Activated CD4-positive, alpha-beta memory T cell treated with anti-CD3 and anti-CD28 coated beads, Interleukin-2, amount 10 ng/mL, durations not matched to agents 7 days and 5 days (primary cell): Measurements from ENCODE around the gene PTGS2. TPM values are rescaled to one million over a fixed set of nuclear protein-coding genes. Genes with fewer than 3 reads are reported as not detected.
A peak's percentile ranks its signal among the peaks of the same experiment; 100 is the strongest.

Source experiments
- CTCF ChIA-PET: fragments of 350-600 bp; sonication (Branson Sonifier 250); formaldehyde crosslinking; loops from one replicate; lab custom pipeline; 2021; ENCODE audit warnings: antibody characterized with exemption, inconsistent platforms; lab: Charles Lee
- POLR2A ChIA-PET: fragments of 350-600 bp; sonication (Branson Sonifier 250); formaldehyde crosslinking; loops from one replicate; lab custom pipeline; 2021; ENCODE audit warnings: antibody characterized with exemption; lab: Charles Lee
- DNase-seq: peaks from one replicate; pipeline ENCODE4 v3.0.0-alpha.2; 2020
- H3K27ac Mint-ChIP-seq: one replicate; pipeline ENCODE4 v1.8.0; 2021; ENCODE audit warnings: mild to moderate bottlenecking, mixed read lengths
- H3K27me3 Mint-ChIP-seq: one replicate; pipeline ENCODE4 v1.8.0; 2021; ENCODE audit warnings: mixed read lengths
- H3K36me3 Mint-ChIP-seq: one replicate; pipeline ENCODE4 v1.8.0; 2021; ENCODE audit warnings: low read depth, mixed read lengths
- H3K4me1 Mint-ChIP-seq: one replicate; pipeline ENCODE4 v1.8.0; 2021; ENCODE audit warnings: mixed read lengths
- H3K4me3 Mint-ChIP-seq: one replicate; pipeline ENCODE4 v1.8.0; 2021; ENCODE audit warnings: mild to moderate bottlenecking, mixed read lengths
- H3K9me3 Mint-ChIP-seq: one replicate; pipeline ENCODE4 v1.8.0; 2021; ENCODE audit warnings: mixed read lengths
- total RNA-seq, 2 experiments: library from RNA; stranded (reverse); gene quantifications; one replicate each; pipeline ENCODE4 v1.2.3, GENCODE V29; 2021

PTGS2 gene
- total RNA-seq = under 1 TPM; 0.13 to 0.18 TPM

DNA sequence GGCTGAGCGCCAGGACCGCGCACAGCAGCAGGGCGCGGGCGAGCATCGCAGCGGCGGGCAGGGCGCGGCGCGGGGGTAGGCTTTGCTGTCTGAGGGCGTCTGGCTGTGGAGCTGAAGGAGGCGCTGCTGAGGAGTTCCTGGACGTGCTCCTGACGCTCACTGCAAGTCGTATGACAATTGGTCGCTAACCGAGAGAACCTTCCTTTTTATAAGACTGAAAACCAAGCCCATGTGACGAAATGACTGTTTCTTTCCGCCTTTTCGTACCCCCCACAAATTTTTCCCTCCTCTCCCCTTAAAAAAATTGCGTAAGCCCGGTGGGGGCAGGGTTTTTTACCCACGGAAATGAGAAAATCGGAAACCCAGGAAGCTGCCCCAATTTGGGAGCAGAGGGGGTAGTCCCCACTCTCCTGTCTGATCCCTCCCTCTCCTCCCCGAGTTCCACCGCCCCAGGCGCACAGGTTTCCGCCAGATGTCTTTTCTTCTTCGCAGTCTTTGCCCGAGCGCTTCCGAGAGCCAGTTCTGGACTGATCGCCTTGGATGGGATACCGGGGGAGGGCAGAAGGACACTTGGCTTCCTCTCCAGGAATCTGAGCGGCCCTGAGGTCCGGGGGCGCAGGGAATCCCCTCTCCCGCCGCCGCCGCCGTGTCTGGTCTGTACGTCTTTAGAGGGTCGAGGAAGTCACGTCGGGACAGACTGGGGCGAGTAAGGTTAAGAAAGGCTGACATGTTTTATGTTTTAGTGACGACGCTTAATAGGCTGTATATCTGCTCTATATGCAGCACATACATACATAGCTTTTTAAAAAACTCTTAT is at the start of gene PTGS2:
Gene PTGS2, minus strand, starts transcription at position 179 of the 817 bp plus-strand sequence. Its CDS starts 133 bp downstream, at position 46.
- peaks cover 15% of the 10 kb centered on the region for H3K4me1 Mint-ChIP-seq
- H3K9me3 Mint-ChIP-seq = no peaks in the 10 kb centered on the region
- ChIA-PET CTCF (interaction anchor here (0.8 to 1.3 kb wide), 3 partner anchors 8 to 74 kb away, joined by 3 to 4 read pairs (median 3); no protein-coding TSS in a partner anchor), POLR2A (no interaction called here)
- DNase-seq = peak; percentile 43
- H3K27me3 Mint-ChIP-seq = peaks cover 48% of the 10 kb centered on the region
- H3K4me3 Mint-ChIP-seq = peak within 1 kb of the TSS; percentile 70
- H3K27ac Mint-ChIP-seq = no peak within 1 kb of the TSS
- no peaks in the 10 kb centered on the region for H3K36me3 Mint-ChIP-seq

- H3K27ac Mint-ChIP-seq = no peak overlapping the region
- H3K27me3 Mint-ChIP-seq = peaks cover 2% of the 10 kb centered on the region
- DNase-seq = no peak
- H3K9me3 Mint-ChIP-seq = peaks cover 5% of the 10 kb centered on the region
- H3K4me3 Mint-ChIP-seq = no peak overlapping the region
- no peaks in the 10 kb centered on the region for H3K36me3 Mint-ChIP-seq
- CTCF ChIA-PET = interaction anchor here (0.6 to 1.8 kb wide), 17 partner anchors 8 to 1003 kb away, joined by 3 to 12 read pairs (median 3); no protein-coding TSS in a partner anchor
- POLR2A ChIA-PET = interaction anchor here (0.8 kb wide), 1 partner anchor 348 kb away, joined by 4 read pairs; the partner anchor contains the start of gene TPR
- no peaks in the 10 kb centered on the region for H3K4me1 Mint-ChIP-seq
These were observed 42.6 kb upstream of the PTGS2 start for GRCh38 chr1:186722711-186723309.

DNA sequence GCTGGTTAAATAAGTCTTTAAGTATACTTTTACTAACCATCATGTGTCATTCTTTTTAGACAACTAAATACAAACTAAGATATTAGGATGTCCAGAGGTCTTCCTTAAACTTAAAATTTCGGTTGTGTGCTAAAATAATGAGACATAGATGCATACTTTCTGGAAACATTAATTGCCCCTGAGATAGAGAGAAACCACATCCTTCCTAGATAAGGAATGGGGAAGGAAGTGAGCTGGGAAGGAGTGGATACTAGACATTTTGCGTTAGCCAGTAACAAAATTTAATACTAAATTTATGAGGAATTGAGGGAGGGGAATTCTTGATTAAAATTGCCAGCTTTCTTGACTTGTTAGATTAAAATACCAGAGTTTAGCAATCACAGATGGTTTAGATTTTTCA is 37.1 kb upstream of the PTGS2 start:
- Mint-ChIP-seq H3K27ac (no peak overlapping the region), H3K36me3 (no peaks in the 10 kb centered on the region), H3K4me1 (no peaks in the 10 kb centered on the region), H3K4me3 (no peak overlapping the region), H3K27me3 (peaks cover 10% of the 10 kb centered on the region), H3K9me3 (no peaks in the 10 kb centered on the region)
- ChIA-PET POLR2A (no interaction called here), CTCF (no interaction called here)
- DNase-seq = no peak

DNA sequence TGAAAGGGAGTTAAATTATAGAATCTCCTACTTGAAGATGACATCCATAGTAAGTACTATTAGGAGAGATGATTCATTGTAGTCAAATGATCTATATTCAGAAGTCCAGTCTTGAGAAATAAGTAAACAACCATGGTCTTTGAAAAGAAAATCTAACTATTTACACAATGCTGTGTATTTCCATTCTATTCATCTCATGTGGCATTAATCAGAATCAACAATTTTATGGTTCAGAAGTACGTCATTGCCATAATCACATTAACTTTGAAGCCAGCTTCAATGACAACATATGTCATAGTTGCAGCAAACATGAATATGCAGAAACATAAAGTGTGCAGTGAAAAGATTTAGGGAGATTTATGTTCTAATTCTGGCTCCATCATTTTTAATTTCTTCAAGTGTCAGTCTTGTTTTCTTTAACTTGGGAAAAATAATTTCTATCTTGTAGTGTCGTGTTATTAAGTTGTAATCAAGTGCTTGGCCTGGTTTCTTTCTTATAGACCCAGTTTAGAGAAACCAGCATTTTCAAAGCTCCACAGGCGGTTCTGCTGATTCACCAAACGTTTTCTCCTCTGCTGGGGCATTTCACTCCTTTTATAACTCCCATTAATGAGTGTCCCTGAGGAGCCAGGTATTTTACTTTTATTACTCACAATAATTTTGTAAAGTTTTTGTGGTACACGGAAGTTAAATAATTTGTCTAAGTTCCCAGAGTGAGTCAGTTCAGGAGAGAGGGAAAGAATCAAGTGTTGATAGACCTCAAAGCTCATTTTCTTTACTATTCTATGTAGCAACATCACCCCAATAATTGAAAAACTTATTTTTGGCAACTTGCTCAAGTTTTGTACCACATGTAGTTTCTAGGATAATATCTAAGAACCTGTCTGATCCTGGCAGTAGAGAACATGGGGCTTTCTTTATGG is 35.9 kb upstream of the PTGS2 start:
- Mint-ChIP-seq H3K36me3 (no peaks in the 10 kb centered on the region), H3K4me1 (no peaks in the 10 kb centered on the region), H3K27ac (no peak overlapping the region), H3K4me3 (no peak overlapping the region), H3K27me3 (peaks cover 12% of the 10 kb centered on the region), H3K9me3 (no peaks in the 10 kb centered on the region)
- no peak for DNase-seq
- ChIA-PET CTCF (no interaction called here), POLR2A (no interaction called here)

DNA sequence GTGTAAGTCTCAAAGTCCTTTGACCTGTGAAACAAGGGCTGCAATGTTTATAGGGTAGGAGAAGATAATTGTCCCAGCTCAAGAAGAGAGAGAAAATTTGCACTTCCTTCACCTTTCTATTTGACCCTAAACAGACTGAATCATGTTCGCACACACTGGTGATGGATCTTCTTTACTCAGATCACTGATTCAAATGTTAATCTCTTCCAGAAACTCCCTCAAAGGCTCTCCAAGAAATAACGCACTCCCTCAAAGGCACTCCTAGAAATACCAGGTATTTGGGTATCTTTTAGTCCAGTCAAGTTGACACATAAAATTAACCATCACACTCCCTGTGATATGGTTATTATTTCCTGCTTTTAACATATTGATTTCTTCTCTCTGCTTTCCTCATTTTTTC is 30.5 kb upstream of the PTGS2 start:
- Mint-ChIP-seq H3K27me3 (peaks cover 7% of the 10 kb centered on the region), H3K36me3 (no peaks in the 10 kb centered on the region), H3K4me1 (no peaks in the 10 kb centered on the region), H3K27ac (no peak overlapping the region), H3K9me3 (no peaks in the 10 kb centered on the region), H3K4me3 (no peak overlapping the region)
- ChIA-PET POLR2A (no interaction called here), CTCF (no interaction called here)
- DNase-seq = no peak

DNA sequence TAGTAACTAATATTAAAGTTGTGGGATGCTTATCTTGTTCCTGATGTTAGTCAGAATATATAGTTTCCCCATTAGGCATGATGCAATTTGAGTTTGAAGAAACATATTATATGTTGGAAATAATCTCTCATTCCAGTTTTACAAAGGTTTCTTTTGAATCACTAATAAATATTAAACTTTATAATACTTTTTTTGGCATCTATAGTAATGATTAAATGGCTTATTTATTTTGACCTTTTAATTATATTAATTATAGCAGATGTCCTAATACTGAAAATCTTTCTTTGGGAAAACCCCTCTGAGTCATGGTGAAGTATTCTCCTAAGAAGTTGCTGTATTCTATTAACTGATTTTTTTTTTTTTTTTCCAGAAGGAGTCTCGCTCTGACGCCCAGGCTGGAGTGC is 28.5 kb upstream of the PTGS2 start:
- CTCF ChIA-PET = no interaction called here
- H3K4me3 Mint-ChIP-seq = no peak overlapping the region

DNA sequence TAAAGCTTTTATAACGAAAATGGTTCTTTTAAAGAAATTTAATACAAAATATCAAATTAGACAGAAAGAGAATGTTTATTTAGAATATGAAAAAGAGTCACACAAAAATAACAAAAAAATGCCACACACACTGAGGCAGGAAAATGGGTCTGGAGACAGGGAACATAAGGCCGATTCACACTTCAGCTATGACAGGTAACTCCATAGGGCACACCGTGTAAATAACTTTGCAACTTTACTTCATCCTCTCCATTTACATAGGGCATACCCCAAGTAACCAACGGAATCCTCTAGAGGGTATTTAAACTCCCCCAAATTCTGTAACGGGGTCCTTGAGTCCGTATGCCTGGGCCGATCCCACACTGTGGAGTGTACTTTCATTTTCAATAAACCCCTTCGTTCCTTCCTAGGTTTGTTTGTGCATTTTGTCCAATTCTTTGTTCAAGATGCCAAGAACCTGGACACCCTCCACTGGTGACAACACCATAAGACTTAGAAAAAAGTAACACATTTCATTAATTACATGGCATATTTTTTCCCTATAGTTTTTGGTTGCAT is 23.1 kb upstream of the PTGS2 start:
- CTCF ChIA-PET = no interaction called here
- H3K4me3 Mint-ChIP-seq = no peak overlapping the region

More for the DNA sequence above, 28.5 kb upstream of the PTGS2 start:
- DNase-seq = no peak
- Mint-ChIP-seq H3K27ac (no peak overlapping the region), H3K9me3 (no peaks in the 10 kb centered on the region), H3K27me3 (peaks cover 2% of the 10 kb centered on the region), H3K4me1 (no peaks in the 10 kb centered on the region), H3K36me3 (no peaks in the 10 kb centered on the region)
- POLR2A ChIA-PET = no interaction called here

GRCh38 chr1:186700722-186701121 is 20.5 kb upstream of the PTGS2 start:
- no peaks in the 10 kb centered on the region for H3K27me3 Mint-ChIP-seq
- POLR2A ChIA-PET = interaction anchor here (0.9 kb wide), 1 partner anchor 258 kb away, joined by 3 read pairs; no protein-coding TSS in a partner anchor
- H3K4me3 Mint-ChIP-seq = no peak overlapping the region
- H3K36me3 Mint-ChIP-seq = no peaks in the 10 kb centered on the region
- no peak for DNase-seq
- no peaks in the 10 kb centered on the region for H3K4me1 Mint-ChIP-seq
- CTCF ChIA-PET = interaction anchor here (1.1 kb wide), 1 partner anchor 22 kb away, joined by 3 read pairs; no protein-coding TSS in a partner anchor
- H3K27ac Mint-ChIP-seq = no peak overlapping the region
- H3K9me3 Mint-ChIP-seq = no peaks in the 10 kb centered on the region

More for the DNA sequence above, 23.1 kb upstream of the PTGS2 start:
- POLR2A ChIA-PET = no interaction called here
- Mint-ChIP-seq H3K9me3 (no peaks in the 10 kb centered on the region), H3K4me1 (no peaks in the 10 kb centered on the region), H3K27me3 (no peaks in the 10 kb centered on the region), H3K27ac (no peak overlapping the region), H3K36me3 (no peaks in the 10 kb centered on the region)
- DNase-seq = no peak

GRCh38 chr1:186699519-186699918 is 19.3 kb upstream of the PTGS2 start:
- ChIA-PET CTCF (no interaction called here), POLR2A (no interaction called here)
- DNase-seq = no peak
- no peaks in the 10 kb centered on the region for H3K4me1 Mint-ChIP-seq
- H3K36me3 Mint-ChIP-seq = no peaks in the 10 kb centered on the region
- H3K27me3 Mint-ChIP-seq = peaks cover 1% of the 10 kb centered on the region
- H3K27ac Mint-ChIP-seq = no peak overlapping the region
- no peaks in the 10 kb centered on the region for H3K9me3 Mint-ChIP-seq
- H3K4me3 Mint-ChIP-seq = no peak overlapping the region

- DNase-seq = no peak
- ChIA-PET CTCF (no interaction called here), POLR2A (no interaction called here)
These were observed 9.7 kb upstream of the PTGS2 start for GRCh38 chr1:186689907-186690306.

GRCh38 chr1:186689376-186689775 is 9.2 kb upstream of the PTGS2 start:
- H3K9me3 Mint-ChIP-seq = no peaks in the 10 kb centered on the region
- no peak for DNase-seq
- no peaks in the 10 kb centered on the region for H3K36me3 Mint-ChIP-seq
- no peak overlapping the region for H3K4me3 Mint-ChIP-seq
- CTCF ChIA-PET = no interaction called here
- H3K27me3 Mint-ChIP-seq = peaks cover 4% of the 10 kb centered on the region
- H3K27ac Mint-ChIP-seq = no peak overlapping the region
- no peaks in the 10 kb centered on the region for H3K4me1 Mint-ChIP-seq
- POLR2A ChIA-PET = no interaction called here

More at GRCh38 chr1:186689907-186690306, 9.7 kb upstream of the PTGS2 start:
- no peak overlapping the region for H3K4me3 Mint-ChIP-seq
- H3K27ac Mint-ChIP-seq = no peak overlapping the region
- H3K9me3 Mint-ChIP-seq = no peaks in the 10 kb centered on the region
- peaks cover 7% of the 10 kb centered on the region for H3K27me3 Mint-ChIP-seq
- no peaks in the 10 kb centered on the region for H3K36me3 Mint-ChIP-seq
- no peaks in the 10 kb centered on the region for H3K4me1 Mint-ChIP-seq

GRCh38 chr1:186683652-186684410 is 3.6 kb upstream of the PTGS2 start:
- no peaks in the 10 kb centered on the region for H3K9me3 Mint-ChIP-seq
- ChIA-PET POLR2A (no interaction called here), CTCF (no interaction called here)
- H3K4me3 Mint-ChIP-seq = no peak overlapping the region
- H3K36me3 Mint-ChIP-seq = no peaks in the 10 kb centered on the region
- H3K27me3 Mint-ChIP-seq = peaks cover 41% of the 10 kb centered on the region
- H3K27ac Mint-ChIP-seq = no peak overlapping the region
- no peak for DNase-seq
- H3K4me1 Mint-ChIP-seq = peaks cover 15% of the 10 kb centered on the region
